Adipocyte (in vitro differentiated cells): Measurements from ENCODE around the gene MAIP1.

ENCODE experiments used
- DNase-seq: peaks from one replicate; pipeline ENCODE4 v3.0.0-alpha.2; 2015; ENCODE audit warnings: low read depth
- H3K27me3 ChIP-seq: replicated peaks from 2 replicates; pipeline ENCODE4 v1.7.0; 2013; ENCODE audit warnings: mild to moderate bottlenecking, low read length, moderate library complexity; ENCODE audit not compliant: control insufficient read depth, insufficient read depth
- H3K36me3 ChIP-seq: 2 replicates; pipeline ENCODE4 v1.7.0; 2013; ENCODE audit warnings: low read length, mild to moderate bottlenecking, moderate library complexity; ENCODE audit not compliant: control insufficient read depth, insufficient read depth, severe bottlenecking
- H3K4me1 ChIP-seq: 2 replicates; pipeline ENCODE4 v1.7.0; 2013; ENCODE audit warnings: mild to moderate bottlenecking, low read length, moderate library complexity; ENCODE audit not compliant: control insufficient read depth, insufficient read depth
- H3K4me3 ChIP-seq: 2 replicates; pipeline ENCODE4 v1.7.0; 2013; ENCODE audit warnings: mild to moderate bottlenecking, low read length, moderate library complexity
- H3K9ac ChIP-seq: 2 replicates; pipeline ENCODE4 v1.7.0; 2013; ENCODE audit warnings: mild to moderate bottlenecking, low read length, moderate library complexity
- H3K9me3 ChIP-seq: 2 replicates; pipeline ENCODE4 v1.7.0; 2013; ENCODE audit warnings: mild to moderate bottlenecking, low read length, moderate library complexity; ENCODE audit not compliant: control insufficient read depth

MAIP1 gene

GRCh38 chr2:199979398-199979797, 24.0 kb downstream of the MAIP1 start:
- Histone ChIP-seq H3K27me3 (no peaks in the 10 kb centered on the region), H3K9ac (peak overlapping the region; percentile 68), H3K4me1 (peaks cover 45% of the 10 kb centered on the region), H3K36me3 (no peaks in the 10 kb centered on the region), H3K4me3 (peak overlapping the region; percentile 71), H3K9me3 (no peaks in the 10 kb centered on the region)
- no peak for DNase-seq

- peak overlapping the region; percentile 71 for H3K4me3 ChIP-seq
- DNase-seq: peak; percentile 96
Measured at GRCh38 chr2:199979832-199980628, 24.6 kb downstream of the MAIP1 start.

GRCh38 chr2:199982126-199982843, 26.9 kb downstream of the MAIP1 start:
- Histone ChIP-seq H3K9ac (no peak overlapping the region), H3K4me1 (peaks cover 27% of the 10 kb centered on the region), H3K4me3 (no peak overlapping the region), H3K27me3 (no peaks in the 10 kb centered on the region), H3K36me3 (no peaks in the 10 kb centered on the region), H3K9me3 (no peaks in the 10 kb centered on the region)
- no peak for DNase-seq

More at GRCh38 chr2:199979832-199980628, 24.6 kb downstream of the MAIP1 start:
- H3K4me1 ChIP-seq: peaks cover 39% of the 10 kb centered on the region
- no peaks in the 10 kb centered on the region for H3K9me3 ChIP-seq
- no peaks in the 10 kb centered on the region for H3K36me3 ChIP-seq
- peak overlapping the region; percentile 68 for H3K9ac ChIP-seq
- no peaks in the 10 kb centered on the region for H3K27me3 ChIP-seq

GRCh38 chr2:199983534-199983933, 28.2 kb downstream of the MAIP1 start:
- no peak for DNase-seq
- Histone ChIP-seq H3K36me3 (no peaks in the 10 kb centered on the region), H3K9me3 (no peaks in the 10 kb centered on the region), H3K27me3 (no peaks in the 10 kb centered on the region), H3K4me1 (peaks cover 15% of the 10 kb centered on the region), H3K4me3 (no peak overlapping the region), H3K9ac (no peak overlapping the region)

- Histone ChIP-seq H3K27me3 (no peaks in the 10 kb centered on the region), H3K4me1 (peaks cover 8% of the 10 kb centered on the region)
Measured at GRCh38 chr2:199984159-199984558, 28.8 kb downstream of the MAIP1 start.

GRCh38 chr2:199984755-199985154, 29.4 kb downstream of the MAIP1 start:
- Histone ChIP-seq H3K9ac (no peak overlapping the region), H3K4me1 (peaks cover 2% of the 10 kb centered on the region), H3K9me3 (no peaks in the 10 kb centered on the region), H3K4me3 (no peak overlapping the region), H3K27me3 (no peaks in the 10 kb centered on the region), H3K36me3 (no peaks in the 10 kb centered on the region)
- no peak for DNase-seq

More at GRCh38 chr2:199984159-199984558, 28.8 kb downstream of the MAIP1 start:
- Histone ChIP-seq H3K4me3 (no peak overlapping the region), H3K9me3 (no peaks in the 10 kb centered on the region), H3K9ac (no peak overlapping the region), H3K36me3 (no peaks in the 10 kb centered on the region)
- no peak for DNase-seq

- H3K27me3 ChIP-seq: no peaks in the 10 kb centered on the region
- no peaks in the 10 kb centered on the region for H3K4me1 ChIP-seq
- no peak overlapping the region for H3K4me3 ChIP-seq
- no peaks in the 10 kb centered on the region for H3K9me3 ChIP-seq
- no peaks in the 10 kb centered on the region for H3K36me3 ChIP-seq
- DNase-seq: peak; percentile 75
- H3K9ac ChIP-seq: no peak overlapping the region
Measured at GRCh38 chr2:199985625-199986207, 30.3 kb downstream of the MAIP1 start.

- no peak for DNase-seq
- Histone ChIP-seq H3K36me3 (no peaks in the 10 kb centered on the region), H3K9me3 (no peaks in the 10 kb centered on the region), H3K4me3 (no peak overlapping the region), H3K27me3 (no peaks in the 10 kb centered on the region), H3K4me1 (no peaks in the 10 kb centered on the region), H3K9ac (no peak overlapping the region)
Measured at GRCh38 chr2:199987586-199987985, 32.2 kb downstream of the MAIP1 start.

GRCh38 chr2:199988151-199988550, 32.8 kb downstream of the MAIP1 start:
- H3K4me3 ChIP-seq: no peak overlapping the region
- no peak overlapping the region for H3K9ac ChIP-seq

GRCh38 chr2:199989822-199990221, 34.4 kb downstream of the MAIP1 start:
- Histone ChIP-seq H3K27me3 (no peaks in the 10 kb centered on the region), H3K9ac (no peak overlapping the region), H3K4me1 (no peaks in the 10 kb centered on the region), H3K36me3 (no peaks in the 10 kb centered on the region), H3K4me3 (no peak overlapping the region), H3K9me3 (no peaks in the 10 kb centered on the region)
- DNase-seq: no peak

More at GRCh38 chr2:199988151-199988550, 32.8 kb downstream of the MAIP1 start:
- H3K9me3 ChIP-seq: no peaks in the 10 kb centered on the region
- H3K4me1 ChIP-seq: no peaks in the 10 kb centered on the region
- no peak for DNase-seq
- no peaks in the 10 kb centered on the region for H3K27me3 ChIP-seq
- H3K36me3 ChIP-seq: no peaks in the 10 kb centered on the region

- Histone ChIP-seq H3K9me3 (no peaks in the 10 kb centered on the region), H3K36me3 (no peaks in the 10 kb centered on the region), H3K9ac (no peak overlapping the region), H3K4me1 (no peaks in the 10 kb centered on the region), H3K27me3 (no peaks in the 10 kb centered on the region), H3K4me3 (no peak overlapping the region)
- no peak for DNase-seq
Measured at GRCh38 chr2:199991691-199992090, 36.3 kb downstream of the MAIP1 start.
